IgD-negative memory B cell (primary cell): Measurements from ENCODE around the gene GNAS. TPM values are rescaled to one million over a fixed set of nuclear protein-coding genes. Genes with fewer than 3 reads are reported as not detected.

Experiments
- H3K27ac Mint-ChIP-seq, 3 donors: one replicate each; pipeline ENCODE4 v1.8.0; 2020 to 2022; ENCODE audit warnings: mild to moderate bottlenecking in 3 of 3, mixed read lengths in 3 of 3, moderate library complexity in 1 of 3
- H3K27me3 Mint-ChIP-seq: one replicate; pipeline ENCODE4 v1.8.0; 2021; ENCODE audit warnings: mixed read lengths
- H3K36me3 Mint-ChIP-seq: one replicate; pipeline ENCODE4 v1.8.0; 2020; ENCODE audit warnings: mild to moderate bottlenecking, mixed read lengths
- H3K4me1 Mint-ChIP-seq, 3 donors: one replicate each; pipeline ENCODE4 v1.8.0; 2020 to 2022; ENCODE audit warnings: mixed read lengths in 3 of 3, mild to moderate bottlenecking in 1 of 3
- H3K4me3 Mint-ChIP-seq, 4 donors: one replicate each; pipeline ENCODE4 v1.8.0; 2020 to 2022; ENCODE audit warnings: mild to moderate bottlenecking in 4 of 4, mixed read lengths in 4 of 4, moderate library complexity in 3 of 4
- H3K9me3 Mint-ChIP-seq, 3 donors: one replicate each; pipeline ENCODE4 v1.8.0; 2020 to 2021; ENCODE audit warnings: mixed read lengths in 3 of 3, mild to moderate bottlenecking in 1 of 3
- polyA plus RNA-seq: library from polyadenylated mRNA; unstranded; fragments of 300-500 nt; fragmentation: Illumina TruSeq; gene quantifications from one replicate; pipeline ENCODE4 v1.2.3, GENCODE V29; 2021

Gene GNAS
- polyA plus RNA-seq, 1 donor from 2014 or later: 203 TPM

GRCh38 chr20:58899512-58899911, 47.0 kb downstream of the GNAS start:
- peaks cover 3% of the 10 kb centered on the region for H3K36me3 Mint-ChIP-seq
- peaks cover 44 to 67% (median 58%) of the 10 kb centered on the region in 3 donors for H3K4me1 Mint-ChIP-seq
- peak overlapping the region in 2 of 4 donors; percentile 27 to 32 for H3K4me3 Mint-ChIP-seq
- H3K27me3 Mint-ChIP-seq: no peaks in the 10 kb centered on the region
- H3K27ac Mint-ChIP-seq: peak overlapping the region; percentile 4 to 89 (median 76)
- no peaks in the 10 kb centered on the region for H3K9me3 Mint-ChIP-seq

GRCh38 chr20:58900397-58900796, 47.9 kb downstream of the GNAS start:
- H3K4me3 Mint-ChIP-seq: peak overlapping the region in 2 of 4 donors; percentile 27 to 73
- peaks cover 3% of the 10 kb centered on the region for H3K36me3 Mint-ChIP-seq
- peak overlapping the region in 2 of 3 donors; percentile 57 to 89 for H3K27ac Mint-ChIP-seq

DNA sequence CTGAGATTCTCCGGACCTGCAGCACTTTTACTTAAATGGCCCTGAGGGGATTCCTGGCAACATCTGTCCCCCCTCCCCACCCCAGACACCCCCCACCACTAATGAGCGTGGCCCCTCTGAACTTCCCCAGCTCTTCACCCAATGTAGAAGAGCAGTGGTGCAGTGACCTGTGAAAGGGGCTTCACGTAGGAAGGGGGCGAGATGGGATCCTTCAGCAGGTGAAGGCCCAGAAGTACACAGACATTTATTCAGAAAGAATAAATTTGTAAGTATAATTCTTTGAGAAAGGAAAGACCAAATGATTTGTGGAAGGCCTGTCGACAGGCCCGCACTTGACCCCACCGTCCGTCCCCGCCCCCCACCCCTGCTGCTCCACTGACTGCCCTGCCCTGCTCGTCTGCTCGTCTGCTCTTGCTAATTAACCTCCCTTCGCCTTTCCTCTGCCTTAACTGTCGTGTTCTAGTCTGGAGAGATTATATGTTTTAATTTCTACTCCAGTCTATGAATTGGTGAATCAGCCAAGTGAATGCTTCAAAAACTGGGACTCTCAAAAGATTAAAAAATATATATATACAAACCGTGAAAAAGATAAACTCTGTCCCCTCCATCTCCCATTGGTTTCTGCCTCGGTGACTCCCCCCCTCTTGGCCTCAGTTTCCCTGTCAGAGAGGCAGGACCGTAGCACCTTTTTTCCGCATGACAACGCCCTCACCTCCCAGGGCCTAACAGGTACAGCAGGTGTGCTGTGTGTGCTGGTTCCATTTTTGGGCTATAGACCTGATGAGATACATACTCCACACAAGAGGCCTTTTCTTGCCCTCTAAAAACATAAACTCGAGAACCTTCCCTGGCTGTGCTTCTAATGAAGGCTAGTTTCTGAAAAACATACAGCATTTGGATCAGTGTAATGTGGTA, 49.2 kb downstream of the GNAS start:
- Mint-ChIP-seq H3K27ac (peak overlapping the region; percentile 57 to 78 (median 67)), H3K27me3 (no peaks in the 10 kb centered on the region), H3K9me3 (no peaks in the 10 kb centered on the region), H3K4me1 (peaks cover 36 to 62% (median 46%) of the 10 kb centered on the region in 3 donors), H3K4me3 (peak overlapping the region in 2 of 4 donors; percentile 20 to 27), H3K36me3 (peaks cover 6% of the 10 kb centered on the region)

More at GRCh38 chr20:58900397-58900796, 47.9 kb downstream of the GNAS start:
- peaks cover 36 to 64% (median 49%) of the 10 kb centered on the region in 3 donors for H3K4me1 Mint-ChIP-seq
- H3K27me3 Mint-ChIP-seq: no peaks in the 10 kb centered on the region
- no peaks in the 10 kb centered on the region for H3K9me3 Mint-ChIP-seq

GRCh38 chr20:58903614-58904013, 51.1 kb downstream of the GNAS start:
- peaks cover 41 to 67% (median 48%) of the 10 kb centered on the region in 3 donors for H3K4me1 Mint-ChIP-seq
- H3K36me3 Mint-ChIP-seq: peaks cover 10% of the 10 kb centered on the region

GRCh38 chr20:58905236-58905635, 52.7 kb downstream of the GNAS start:
- Mint-ChIP-seq H3K9me3 (peaks cover 0 to 2% (median 0%) of the 10 kb centered on the region in 3 donors), H3K4me1 (peaks cover 37 to 59% (median 44%) of the 10 kb centered on the region in 3 donors), H3K36me3 (peaks cover 16% of the 10 kb centered on the region), H3K27me3 (no peaks in the 10 kb centered on the region), H3K27ac (peak overlapping the region in 2 of 3 donors; percentile 20 to 97), H3K4me3 (peak overlapping the region in 1 of 4 donors; percentile 36)

More at GRCh38 chr20:58903614-58904013, 51.1 kb downstream of the GNAS start:
- no peaks in the 10 kb centered on the region for H3K27me3 Mint-ChIP-seq
- H3K27ac Mint-ChIP-seq: peak overlapping the region in 1 of 3 donors; percentile 58
- H3K4me3 Mint-ChIP-seq: no peak overlapping the region
- peaks cover 0 to 2% (median 0%) of the 10 kb centered on the region in 3 donors for H3K9me3 Mint-ChIP-seq

DNA sequence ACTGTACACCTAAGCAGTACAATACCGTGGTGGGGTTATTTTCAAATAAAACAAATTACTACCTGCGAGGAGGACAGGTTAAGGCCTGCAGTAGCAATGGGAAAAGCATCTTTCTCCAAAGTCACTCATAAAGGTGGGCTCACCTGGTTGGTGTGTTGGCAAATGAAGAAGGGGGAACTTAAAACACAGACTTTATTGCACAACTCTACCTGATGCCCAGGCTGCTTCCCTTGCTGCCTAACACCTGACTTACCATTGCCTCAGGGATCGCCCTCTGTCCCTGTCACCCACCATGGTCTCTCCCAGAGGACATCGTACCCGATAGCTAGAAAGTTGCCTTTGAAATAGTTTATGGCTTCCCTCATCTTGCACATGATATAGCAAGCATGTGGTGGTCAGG, 53.6 kb downstream of the GNAS start:
- H3K4me3 Mint-ChIP-seq: peak overlapping the region in 1 of 4 donors; percentile 22
- peaks cover 18% of the 10 kb centered on the region for H3K36me3 Mint-ChIP-seq
- H3K27ac Mint-ChIP-seq: peak overlapping the region; percentile 49 to 97 (median 72)
- peaks cover 36 to 51% (median 40%) of the 10 kb centered on the region in 3 donors for H3K4me1 Mint-ChIP-seq
- H3K27me3 Mint-ChIP-seq: no peaks in the 10 kb centered on the region
- H3K9me3 Mint-ChIP-seq: peaks cover 0 to 2% (median 0%) of the 10 kb centered on the region in 3 donors

- Mint-ChIP-seq H3K27ac (peak overlapping the region; percentile 97 to 99 (median 99)), H3K27me3 (no peaks in the 10 kb centered on the region), H3K36me3 (peaks cover 18% of the 10 kb centered on the region), H3K4me3 (peak overlapping the region; percentile 82 to 90 (median 84)), H3K9me3 (peaks cover 0 to 2% (median 0%) of the 10 kb centered on the region in 3 donors), H3K4me1 (peaks cover 34 to 55% (median 39%) of the 10 kb centered on the region in 3 donors)
Measured at GRCh38 chr20:58906894-58907293, 54.4 kb downstream of the GNAS start.

DNA sequence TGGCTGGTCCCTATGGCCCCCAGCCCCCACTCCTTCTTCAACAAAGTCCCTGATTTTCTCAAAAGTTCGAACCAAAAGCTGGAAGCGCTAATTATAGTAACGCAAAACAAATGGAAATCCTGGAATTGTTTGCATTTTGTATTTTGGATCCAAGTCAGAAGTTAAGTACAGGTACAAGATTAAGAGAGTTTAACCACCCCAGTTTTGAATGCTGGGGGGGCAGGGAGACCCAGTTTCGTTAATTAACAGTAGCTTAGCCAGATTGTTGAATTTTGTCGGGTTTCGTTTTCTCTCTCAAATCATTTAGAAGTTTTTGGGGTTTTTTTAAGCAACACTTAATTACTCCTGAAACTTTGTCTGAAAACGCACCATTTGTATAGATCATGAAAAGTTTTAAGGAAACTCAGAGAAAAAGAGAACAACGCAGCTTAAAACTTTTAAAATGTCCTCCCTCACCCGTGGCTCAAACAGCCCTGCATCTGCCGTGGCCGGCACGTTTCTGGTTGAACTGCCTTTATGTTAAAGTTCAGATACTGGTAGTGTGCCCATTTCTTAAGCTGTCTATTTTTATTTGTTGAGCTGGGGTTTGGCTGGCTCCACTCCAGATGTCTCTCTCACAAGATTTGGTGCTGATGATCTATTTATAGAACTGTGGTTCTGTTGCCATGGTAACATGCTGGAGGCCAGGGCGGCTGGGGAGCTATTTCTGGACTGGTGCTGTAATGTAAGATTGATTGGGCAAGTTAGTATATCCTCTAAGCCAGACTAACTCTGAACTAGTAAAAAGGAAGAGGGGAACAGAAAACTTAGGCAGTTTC, 55.0 kb downstream of the GNAS start:
- Mint-ChIP-seq H3K4me1 (peaks cover 37 to 53% (median 40%) of the 10 kb centered on the region in 3 donors), H3K4me3 (peak overlapping the region; percentile 82 to 90 (median 84)), H3K36me3 (peaks cover 18% of the 10 kb centered on the region), H3K9me3 (peaks cover 0 to 2% (median 0%) of the 10 kb centered on the region in 3 donors), H3K27ac (peak overlapping the region; percentile 97 to 99 (median 99)), H3K27me3 (no peaks in the 10 kb centered on the region)

GRCh38 chr20:58908221-58908620, 55.7 kb downstream of the GNAS start:
- H3K4me1 Mint-ChIP-seq: peaks cover 33 to 54% (median 44%) of the 10 kb centered on the region in 3 donors
- H3K27ac Mint-ChIP-seq: peak overlapping the region; percentile 97 to 99 (median 99)
- H3K4me3 Mint-ChIP-seq: peak overlapping the region; percentile 82 to 90 (median 84)
- H3K36me3 Mint-ChIP-seq: peaks cover 18% of the 10 kb centered on the region
- H3K9me3 Mint-ChIP-seq: peaks cover 0 to 2% (median 0%) of the 10 kb centered on the region in 3 donors
- no peaks in the 10 kb centered on the region for H3K27me3 Mint-ChIP-seq

GRCh38 chr20:58908941-58909340, 56.4 kb downstream of the GNAS start:
- Mint-ChIP-seq H3K36me3 (peaks cover 16% of the 10 kb centered on the region), H3K4me3 (no peak overlapping the region)

GRCh38 chr20:58909585-58909984, 57.1 kb downstream of the GNAS start:
- H3K9me3 Mint-ChIP-seq: peaks cover 0 to 2% (median 0%) of the 10 kb centered on the region in 3 donors
- H3K27me3 Mint-ChIP-seq: no peaks in the 10 kb centered on the region
- H3K27ac Mint-ChIP-seq: peak overlapping the region in 2 of 3 donors; percentile 49 to 59
- peaks cover 16% of the 10 kb centered on the region for H3K36me3 Mint-ChIP-seq
- peak overlapping the region in 1 of 4 donors; percentile 12 for H3K4me3 Mint-ChIP-seq
- peaks cover 32 to 49% (median 38%) of the 10 kb centered on the region in 3 donors for H3K4me1 Mint-ChIP-seq

More at GRCh38 chr20:58908941-58909340, 56.4 kb downstream of the GNAS start:
- no peaks in the 10 kb centered on the region for H3K27me3 Mint-ChIP-seq
- peak overlapping the region; percentile 49 to 99 (median 67) for H3K27ac Mint-ChIP-seq
- peaks cover 0 to 2% (median 0%) of the 10 kb centered on the region in 3 donors for H3K9me3 Mint-ChIP-seq
- peaks cover 32 to 49% (median 38%) of the 10 kb centered on the region in 3 donors for H3K4me1 Mint-ChIP-seq

- Mint-ChIP-seq H3K4me3 (peak overlapping the region in 1 of 4 donors; percentile 74), H3K27ac (peak overlapping the region in 1 of 3 donors; percentile 49), H3K27me3 (no peaks in the 10 kb centered on the region), H3K4me1 (peaks cover 36 to 42% (median 38%) of the 10 kb centered on the region in 3 donors), H3K9me3 (peaks cover 0 to 2% (median 0%) of the 10 kb centered on the region in 3 donors), H3K36me3 (peaks cover 16% of the 10 kb centered on the region)
Measured at GRCh38 chr20:58910473-58910872, 58.0 kb downstream of the GNAS start.

- H3K9me3 Mint-ChIP-seq: peaks cover 0 to 2% (median 0%) of the 10 kb centered on the region in 3 donors
- peaks cover 16% of the 10 kb centered on the region for H3K36me3 Mint-ChIP-seq
- peaks cover 30 to 37% (median 33%) of the 10 kb centered on the region in 3 donors for H3K4me1 Mint-ChIP-seq
Measured at GRCh38 chr20:58911309-58911708, 58.8 kb downstream of the GNAS start.

DNA sequence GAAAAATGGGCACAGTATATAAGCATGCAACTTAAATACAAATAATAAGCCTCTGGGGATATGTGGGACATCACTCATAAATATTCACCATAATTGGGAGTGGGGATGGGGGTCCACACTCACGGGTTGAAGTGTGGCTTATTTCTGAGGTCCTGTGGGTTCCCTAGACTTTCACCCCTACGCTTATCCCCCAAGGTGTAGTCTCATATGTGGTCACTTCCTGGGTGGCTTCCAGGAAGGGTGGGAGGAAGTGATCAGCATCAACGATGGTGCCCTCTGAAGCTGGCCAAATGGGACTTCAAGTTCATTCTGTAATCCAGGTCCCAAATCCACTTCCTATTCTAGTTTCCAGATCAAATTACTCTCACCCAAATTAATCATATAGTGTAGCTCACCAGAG, 59.5 kb downstream of the GNAS start:
- peaks cover 25 to 33% (median 30%) of the 10 kb centered on the region in 3 donors for H3K4me1 Mint-ChIP-seq
- H3K9me3 Mint-ChIP-seq: peaks cover 0 to 2% (median 0%) of the 10 kb centered on the region in 3 donors
- no peaks in the 10 kb centered on the region for H3K27me3 Mint-ChIP-seq
- H3K27ac Mint-ChIP-seq: no peak overlapping the region
- peak overlapping the region in 1 of 4 donors; percentile 10 for H3K4me3 Mint-ChIP-seq
- peaks cover 12% of the 10 kb centered on the region for H3K36me3 Mint-ChIP-seq

More at GRCh38 chr20:58911309-58911708, 58.8 kb downstream of the GNAS start:
- Mint-ChIP-seq H3K27me3 (no peaks in the 10 kb centered on the region), H3K27ac (no peak overlapping the region), H3K4me3 (no peak overlapping the region)
